Hepatocyte (in vitro differentiated cells): ENCODE data around the gene STK11. TPM values are rescaled to one million over a fixed set of nuclear protein-coding genes. Genes with fewer than 3 reads are reported as not detected.
A peak's percentile ranks its signal among the peaks of the same experiment; 100 is the strongest.

Experiments used
- DNase-seq: peaks from one replicate; pipeline ENCODE4 v3.0.0-alpha.2; 2016; ENCODE audit warnings: low spot score
- H2AFZ ChIP-seq: fragments of 200-600 bp; sonication (generic); 2 replicates; pipeline ENCODE4 v1.6.0; 2016; ENCODE audit warnings: antibody characterized with exemption, mild to moderate bottlenecking
- H3K27ac ChIP-seq: fragments of 200-600 bp; sonication (generic); 2 replicates; pipeline ENCODE4 v1.5.1; 2016; ENCODE audit warnings: mild to moderate bottlenecking
- H3K27me3 ChIP-seq: fragments of 200-600 bp; sonication (generic); 2 replicates; pipeline ENCODE4 v1.6.1; 2016
- H3K36me3 ChIP-seq: fragments of 200-600 bp; sonication (generic); replicated peaks from 2 replicates; pipeline ENCODE4 v1.5.1; 2016; ENCODE audit warnings: low read depth; ENCODE audit not compliant: insufficient read depth
- H3K4me1 ChIP-seq: fragments of 200-600 bp; sonication (generic); 2 replicates; pipeline ENCODE4 v1.5.1; 2016; ENCODE audit warnings: mild to moderate bottlenecking, moderate library complexity; ENCODE audit not compliant: insufficient read depth
- H3K4me2 ChIP-seq: fragments of 200-600 bp; sonication (generic); 2 replicates; pipeline ENCODE4 v1.6.0; 2016
- H3K4me3 ChIP-seq: fragments of 200-600 bp; sonication (generic); 2 replicates; pipeline ENCODE4 v1.5.1; 2016; ENCODE audit warnings: mild to moderate bottlenecking
- H3K79me2 ChIP-seq: fragments of 200-600 bp; sonication (generic); 2 replicates; pipeline ENCODE4 v1.6.0; 2017; ENCODE audit warnings: mild to moderate bottlenecking
- H3K9me2 ChIP-seq: fragments of 200-600 bp; sonication (generic); replicated peaks from 2 replicates; pipeline ENCODE4 v1.6.0; 2017; ENCODE audit warnings: mild to moderate bottlenecking; ENCODE audit not compliant: insufficient read depth
- H3K9me3 ChIP-seq: fragments of 200-600 bp; sonication (generic); 2 replicates; pipeline ENCODE4 v1.5.1; 2016; ENCODE audit warnings: low read depth, mild to moderate bottlenecking
- H4K20me1 ChIP-seq: fragments of 200-600 bp; sonication (generic); 2 replicates; pipeline ENCODE4 v1.6.0; 2016; ENCODE audit warnings: mild to moderate bottlenecking; ENCODE audit not compliant: insufficient read depth, poor library complexity, severe bottlenecking
- EZH2 ChIP-seq: fragments of 200-600 bp; sonication (generic); IDR thresholded peaks from 2 replicates; pipeline ENCODE4 v1.6.1; 2016; ENCODE audit warnings: antibody characterized with exemption, mild to moderate bottlenecking, borderline replicate concordance
- EZH2phosphoT487 ChIP-seq: fragments of 200-600 bp; sonication (generic); IDR thresholded peaks from one replicate; pipeline ENCODE4 v1.6.1; 2018; ENCODE audit warnings: antibody characterized with exemption, mild to moderate bottlenecking, low read depth, moderate library complexity; ENCODE audit not compliant: unreplicated experiment, severe bottlenecking
- WGBS: methylation state at CpG from one replicate; pipeline ENCODE4 v1.1.6; 2016; ENCODE audit warnings: low lambda C conversion rate; ENCODE audit errors: missing lambda C conversion rate; 5-methylcytosine and 5-hydroxymethylcytosine counted together
- polyA plus RNA-seq: library from polyadenylated mRNA; unstranded; fragments of >200 nt; fragmentation: Nextera tagmentation; extraction: Ambion mirVana; gene quantifications from 2 replicates; pipeline ENCODE4 v1.2.1, GENCODE V29; 2016
- total RNA-seq: library from RNA; depleted of rRNA; stranded (reverse); fragments of >200 nt; gene quantifications from 2 replicates; pipeline ENCODE4 v1.2.3, GENCODE V29; 2014
- TF ChIP-seq, protein P1 (sequence below): fragments of 200-600 bp; sonication (generic); IDR thresholded peaks from 2 replicates; pipeline ENCODE4 v1.5.1; 2016; ENCODE audit warnings: antibody characterized with exemption, mild to moderate bottlenecking; ENCODE audit not compliant: poor library complexity

STK11 gene
- total and polyA plus RNA-seq, 2 experiments from 2014 or later = 48.9 to 76.6 TPM

DNA sequence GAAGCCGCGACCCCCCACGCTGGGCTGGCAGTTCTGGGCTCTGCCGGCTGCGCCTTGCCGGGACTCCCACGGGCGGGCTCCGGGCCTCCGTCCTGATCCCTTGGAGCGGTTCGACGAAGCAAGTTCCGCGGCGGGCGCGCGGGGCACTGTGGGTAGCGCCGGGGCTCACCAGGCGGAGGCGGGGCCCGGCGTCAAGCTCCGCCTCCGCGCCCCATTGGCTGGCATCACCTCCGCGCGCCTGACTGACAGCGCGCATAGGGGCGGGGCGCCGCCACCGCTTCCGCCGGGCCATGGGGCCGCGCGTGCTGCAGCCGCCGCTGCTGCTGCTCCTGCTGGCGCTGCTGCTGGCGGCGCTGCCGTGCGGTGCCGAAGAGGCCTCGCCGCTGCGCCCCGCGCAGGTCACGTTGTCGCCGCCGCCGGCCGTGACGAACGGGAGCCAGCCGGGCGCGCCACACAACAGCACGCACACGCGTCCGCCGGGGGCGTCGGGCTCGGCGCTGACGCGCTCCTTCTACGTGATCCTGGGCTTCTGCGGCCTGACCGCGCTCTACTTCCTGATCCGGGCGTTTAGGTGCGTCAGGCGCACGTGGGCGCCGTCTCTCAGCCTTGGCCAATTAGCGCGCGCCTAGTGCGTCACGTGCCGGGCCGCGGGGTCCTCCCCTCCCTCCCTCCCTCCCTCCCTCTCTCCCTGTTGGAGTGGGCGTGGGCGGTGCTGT is 69.8 kb downstream of the STK11 start, which contains the start of gene FAM174C:
Gene FAM174C (plus strand): TSS at position 271 of the 716 bp plus-strand sequence. CDS start 20 bp downstream, at position 291.
- TF ChIP-seq EZH2phosphoT487 (no peak), EZH2 (no peak)
- TF ChIP-seq, protein P1, sequence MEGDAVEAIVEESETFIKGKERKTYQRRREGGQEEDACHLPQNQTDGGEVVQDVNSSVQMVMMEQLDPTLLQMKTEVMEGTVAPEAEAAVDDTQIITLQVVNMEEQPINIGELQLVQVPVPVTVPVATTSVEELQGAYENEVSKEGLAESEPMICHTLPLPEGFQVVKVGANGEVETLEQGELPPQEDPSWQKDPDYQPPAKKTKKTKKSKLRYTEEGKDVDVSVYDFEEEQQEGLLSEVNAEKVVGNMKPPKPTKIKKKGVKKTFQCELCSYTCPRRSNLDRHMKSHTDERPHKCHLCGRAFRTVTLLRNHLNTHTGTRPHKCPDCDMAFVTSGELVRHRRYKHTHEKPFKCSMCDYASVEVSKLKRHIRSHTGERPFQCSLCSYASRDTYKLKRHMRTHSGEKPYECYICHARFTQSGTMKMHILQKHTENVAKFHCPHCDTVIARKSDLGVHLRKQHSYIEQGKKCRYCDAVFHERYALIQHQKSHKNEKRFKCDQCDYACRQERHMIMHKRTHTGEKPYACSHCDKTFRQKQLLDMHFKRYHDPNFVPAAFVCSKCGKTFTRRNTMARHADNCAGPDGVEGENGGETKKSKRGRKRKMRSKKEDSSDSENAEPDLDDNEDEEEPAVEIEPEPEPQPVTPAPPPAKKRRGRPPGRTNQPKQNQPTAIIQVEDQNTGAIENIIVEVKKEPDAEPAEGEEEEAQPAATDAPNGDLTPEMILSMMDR = no peak
- peaks cover 5% of the 10 kb centered on the region for H3K36me3 ChIP-seq
- H4K20me1 ChIP-seq = peaks cover 42% of the 10 kb centered on the region
- peaks cover 35% of the 10 kb centered on the region for H3K4me1 ChIP-seq
- no peaks in the 10 kb centered on the region for H3K27me3 ChIP-seq
- peaks cover 59% of the 10 kb centered on the region for H3K79me2 ChIP-seq
- H3K4me2 ChIP-seq = peak within 1 kb of the TSS; percentile 89
- no peaks in the 10 kb centered on the region for H3K9me2 ChIP-seq
- no peaks in the 10 kb centered on the region for H3K9me3 ChIP-seq
- peak; percentile 98 for DNase-seq
- peak within 1 kb of the TSS; percentile 99 for H3K27ac ChIP-seq
- H2AFZ ChIP-seq = peak within 1 kb of the TSS; percentile 18
- peak within 1 kb of the TSS; percentile 44 for H3K4me3 ChIP-seq
- under 1% methylated on average over 80 of the region's 98 CpGs for WGBS

- Histone ChIP-seq H3K9me2 (no peaks in the 10 kb centered on the region), H3K27me3 (no peaks in the 10 kb centered on the region), H2AFZ (peak overlapping the region; percentile 18), H3K4me2 (peak overlapping the region; percentile 89), H3K79me2 (peaks cover 52% of the 10 kb centered on the region), H3K27ac (peak overlapping the region; percentile 99), H3K9me3 (no peaks in the 10 kb centered on the region), H4K20me1 (peaks cover 35% of the 10 kb centered on the region), H3K4me1 (peaks cover 28% of the 10 kb centered on the region), H3K4me3 (peak overlapping the region; percentile 21), H3K36me3 (peaks cover 5% of the 10 kb centered on the region)
- 24% methylated on average over 35 of the region's 43 CpGs for WGBS
- no peak for DNase-seq
- TF ChIP-seq, protein P1 = no peak
- no peak for TF ChIP-seq EZH2phosphoT487
- no peak for TF ChIP-seq EZH2
These were observed 70.5 kb downstream of the STK11 start for GRCh38 chr19:1275976-1276627.

GRCh38 chr19:1276628-1277022 is 71.0 kb downstream of the STK11 start:
- Histone ChIP-seq H3K4me1 (peaks cover 25% of the 10 kb centered on the region), H3K4me3 (no peak overlapping the region), H3K27me3 (no peaks in the 10 kb centered on the region), H3K79me2 (peaks cover 47% of the 10 kb centered on the region), H3K9me2 (no peaks in the 10 kb centered on the region), H4K20me1 (peaks cover 29% of the 10 kb centered on the region), H3K4me2 (peak overlapping the region; percentile 89), H3K27ac (peak overlapping the region; percentile 99), H2AFZ (no peak overlapping the region), H3K9me3 (no peaks in the 10 kb centered on the region), H3K36me3 (peaks cover 5% of the 10 kb centered on the region)
- no peak for TF ChIP-seq EZH2phosphoT487
- 86% methylated on average over 10 of the region's 10 CpGs for WGBS
- no peak for DNase-seq

DNA sequence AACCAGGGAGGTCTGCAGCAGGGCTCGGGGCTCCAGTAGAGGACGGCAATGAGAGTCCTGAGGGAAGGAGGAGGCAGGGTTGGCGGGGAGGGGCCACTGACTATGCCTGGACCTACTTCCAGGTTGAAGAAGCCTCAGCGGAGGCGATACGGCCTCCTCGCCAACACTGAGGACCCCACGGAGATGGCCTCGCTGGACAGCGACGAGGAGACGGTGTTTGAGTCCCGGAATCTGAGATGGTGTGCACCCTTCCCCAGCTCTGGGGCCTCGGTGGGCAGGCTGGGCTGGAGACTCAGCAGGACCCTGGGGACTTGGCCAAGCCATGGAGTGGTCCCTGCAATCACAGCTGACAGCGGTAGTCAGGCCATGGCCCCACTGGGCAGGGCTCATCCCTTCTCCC is 71.5 kb downstream of the STK11 start:
- H3K4me1 ChIP-seq = peaks cover 25% of the 10 kb centered on the region
- 97% methylated on average over 15 of the region's 15 CpGs for WGBS

More for the DNA sequence above, 71.5 kb downstream of the STK11 start:
- DNase-seq = no peak
- Histone ChIP-seq H3K9me2 (no peaks in the 10 kb centered on the region), H3K4me3 (no peak overlapping the region), H2AFZ (no peak overlapping the region), H3K36me3 (peaks cover 5% of the 10 kb centered on the region), H3K27ac (no peak overlapping the region), H3K79me2 (peaks cover 42% of the 10 kb centered on the region), H3K27me3 (no peaks in the 10 kb centered on the region), H4K20me1 (peaks cover 25% of the 10 kb centered on the region), H3K9me3 (no peaks in the 10 kb centered on the region), H3K4me2 (no peak overlapping the region)
- TF ChIP-seq EZH2phosphoT487 (no peak), EZH2 (no peak)
- TF ChIP-seq, protein P1 = no peak
